Measurements from ENCODE around the gene KRT35. TPM values are rescaled to one million over a fixed set of nuclear protein-coding genes. Genes with fewer than 3 reads are reported as not detected.

KRT35 gene
- total RNA-seq, 1 experiment from 2014 or later: not detected

- peaks cover 30% of the 10 kb centered on the region for H3K79me2 ChIP-seq (ENCODE audit: insufficient read depth, low read length)
- RAD21 ChIA-PET (ENCODE audit: low non-redundant PET in 1 of 2, low total read pairs in 2 of 2, uncharacterized antibody in 2 of 2, unreplicated experiment in 2 of 2): interaction anchor here (0.9 to 1.4 kb wide), 3 partner anchors 24 to 26 kb away, joined by 4 to 6 read pairs (median 5); no protein-coding TSS in a partner anchor
- H3K27ac ChIP-seq (ENCODE audit: low read depth, low read length): peak overlapping the region; percentile 99
- peak overlapping the region in 1 of 2 experiments; percentile 5; a peak in 2 of 4 replicates for H3K4me3 ChIP-seq (replicated peaks in 1 of 2; ENCODE audit: low read depth in 1 of 2, low read length in 2 of 2)
- BruUV-seq (replicated peaks): no TSS peak
- ATAC-seq (no peak), DNase-seq (ENCODE audit: low read depth, low spot score) (no peak)
- POLR2A ChIA-PET: interaction anchor here (2.0 to 12.9 kb wide), 3 partner anchors 26 to 165 kb away, joined by 10 to 148 read pairs (median 20); partner anchors contain the start of gene EIF1
- no peak overlapping the region for H2AFZ ChIP-seq (ENCODE audit: low read depth, low read length, poor library complexity, severe bottlenecking)
- CTCF ChIA-PET: interaction anchor here (2.9 to 8.9 kb wide), 2 partner anchors 26 to 140 kb away, joined by 9 to 77 read pairs; no protein-coding TSS in a partner anchor
- H3K9me3 ChIP-seq (ENCODE audit: control insufficient read depth in 1 of 2, insufficient read depth in 1 of 2, low read depth in 1 of 2, low read length in 2 of 2): no peaks in the 10 kb centered on the region
- intact Hi-C loops (cut with micrococcal nuclease): no loop called here
- peak overlapping the region; percentile 99 for H3K9ac ChIP-seq (ENCODE audit: low read length)
- peaks cover 3 to 24% of the 10 kb centered on the region in 2 experiments; a peak in 3 of 4 replicates for H3K36me3 ChIP-seq (ENCODE audit: control insufficient read depth in 1 of 2, insufficient read depth in 2 of 2, low read length in 2 of 2)
- H4K20me1 ChIP-seq (ENCODE audit: insufficient read depth): no peaks in the 10 kb centered on the region; the same call in 1 of the 2 replicates
- H3K4me1 ChIP-seq (ENCODE audit: control insufficient read depth in 1 of 2, insufficient read depth in 2 of 2, low read length in 2 of 2): peaks cover 74 to 89% of the 10 kb centered on the region in 2 experiments
- TF ChIP-seq CEBPB (IDR thresholded peaks at IDR 0.05; ENCODE audit: low read depth) (no peak), EZH2phosphoT487 (IDR thresholded peaks at IDR 0.05; ENCODE audit: borderline replicate concordance) (no peak), SRF (IDR thresholded peaks at IDR 0.05; ENCODE audit: low read depth) (no peak), SIN3A (IDR thresholded peaks at IDR 0.05; ENCODE audit: low read depth) (no peak), EZH2 (IDR thresholded peaks at IDR 0.05) (no peak), TCF7L2 (IDR thresholded peaks at IDR 0.05; ENCODE audit: borderline replicate concordance, extremely low read depth, insufficient read depth, insufficient read length) (no peak), CBX3 (IDR thresholded peaks at IDR 0.05; ENCODE audit: low read depth) (no peak), FOSL1 (IDR thresholded peaks at IDR 0.05; ENCODE audit: low read depth) (no peak), MAX (IDR thresholded peaks at IDR 0.05) (no peak), POLR2AphosphoS5 (IDR thresholded peaks at IDR 0.05; ENCODE audit: low read depth, low read length) (no peak), ZBTB33 (IDR thresholded peaks at IDR 0.05; ENCODE audit: extremely low read depth, insufficient replicate concordance, low read length) (no peak), ZNF274 (IDR thresholded peaks at IDR 0.05; ENCODE audit: low read depth, low read length) (no peak), EGR1 (IDR thresholded peaks at IDR 0.05; ENCODE audit: low read depth) (no peak), ATF3 (IDR thresholded peaks at IDR 0.05) (no peak), RAD21 (IDR thresholded peaks at IDR 0.05; ENCODE audit: low read depth) (no peak), JUND (IDR thresholded peaks at IDR 0.05) (no peak), REST (IDR thresholded peaks at IDR 0.05; ENCODE audit: low read depth) (no peak), SP1 (IDR thresholded peaks at IDR 0.05; ENCODE audit: low read depth) (no peak), ELF1 (IDR thresholded peaks at IDR 0.05; ENCODE audit: borderline replicate concordance, low read depth) (no peak)
- H3K27me3 ChIP-seq (ENCODE audit: insufficient read depth, low read length): no peaks in the 10 kb centered on the region
- H3K9me2 ChIP-seq (ENCODE audit: insufficient read depth): no peaks in the 10 kb centered on the region
- H3K4me2 ChIP-seq (ENCODE audit: low read length): peak overlapping the region; percentile 78
Observed at GRCh38 chr17:41523225-41523593, 42.3 kb upstream of the KRT35 start.

All from HCT116 (cell line).